Coronary artery (tissue), 2 donors: ENCODE measurements around the gene RNF20.

ENCODE experiments used
- DNase-seq: peaks from one replicate; pipeline ENCODE4 v3.0.0-alpha.2; 2017; ENCODE audit warnings: low spot score
- H3K27ac ChIP-seq, 2 donors: fragments of 200-600 bp; sonication (generic); one replicate each; pipeline ENCODE4 v1.5.1; 2016 to 2019
- H3K4me3 ChIP-seq: fragments of 200-600 bp; sonication (generic); 2 replicates; pipeline ENCODE4 v1.5.1; 2016; ENCODE audit warnings: mild to moderate bottlenecking, moderate library complexity
- TF ChIP-seq, protein P1 (sequence below): fragments of 200-600 bp; sonication (generic); IDR thresholded peaks from one replicate; pipeline ENCODE4 v1.5.1; 2019; ENCODE audit warnings: antibody characterized with exemption

Gene RNF20

DNA sequence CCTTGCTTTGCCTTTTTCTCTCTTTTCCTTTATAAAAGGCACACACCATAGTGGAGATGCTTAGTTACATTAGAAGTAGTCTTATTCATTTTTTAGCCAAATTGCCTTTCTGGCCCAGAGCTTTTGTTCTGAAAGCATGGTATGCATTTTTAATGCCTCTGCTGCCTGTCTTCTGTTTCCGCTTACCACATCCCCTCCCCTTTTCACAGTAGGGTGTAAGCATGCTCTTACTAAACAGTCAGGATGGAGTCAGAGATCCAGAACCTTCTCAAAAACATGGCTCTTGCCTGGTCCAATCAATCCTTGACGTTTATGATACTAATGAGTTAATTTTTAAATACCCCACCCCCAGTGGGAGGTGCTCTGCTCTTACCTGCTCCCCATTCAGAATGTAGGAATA is 38.7 kb downstream of the RNF20 start:
- DNase-seq: no peak
- Histone ChIP-seq H3K27ac (no peak overlapping the region), H3K4me3 (no peak overlapping the region)
- TF ChIP-seq, protein P1, sequence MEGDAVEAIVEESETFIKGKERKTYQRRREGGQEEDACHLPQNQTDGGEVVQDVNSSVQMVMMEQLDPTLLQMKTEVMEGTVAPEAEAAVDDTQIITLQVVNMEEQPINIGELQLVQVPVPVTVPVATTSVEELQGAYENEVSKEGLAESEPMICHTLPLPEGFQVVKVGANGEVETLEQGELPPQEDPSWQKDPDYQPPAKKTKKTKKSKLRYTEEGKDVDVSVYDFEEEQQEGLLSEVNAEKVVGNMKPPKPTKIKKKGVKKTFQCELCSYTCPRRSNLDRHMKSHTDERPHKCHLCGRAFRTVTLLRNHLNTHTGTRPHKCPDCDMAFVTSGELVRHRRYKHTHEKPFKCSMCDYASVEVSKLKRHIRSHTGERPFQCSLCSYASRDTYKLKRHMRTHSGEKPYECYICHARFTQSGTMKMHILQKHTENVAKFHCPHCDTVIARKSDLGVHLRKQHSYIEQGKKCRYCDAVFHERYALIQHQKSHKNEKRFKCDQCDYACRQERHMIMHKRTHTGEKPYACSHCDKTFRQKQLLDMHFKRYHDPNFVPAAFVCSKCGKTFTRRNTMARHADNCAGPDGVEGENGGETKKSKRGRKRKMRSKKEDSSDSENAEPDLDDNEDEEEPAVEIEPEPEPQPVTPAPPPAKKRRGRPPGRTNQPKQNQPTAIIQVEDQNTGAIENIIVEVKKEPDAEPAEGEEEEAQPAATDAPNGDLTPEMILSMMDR: no peak

DNA sequence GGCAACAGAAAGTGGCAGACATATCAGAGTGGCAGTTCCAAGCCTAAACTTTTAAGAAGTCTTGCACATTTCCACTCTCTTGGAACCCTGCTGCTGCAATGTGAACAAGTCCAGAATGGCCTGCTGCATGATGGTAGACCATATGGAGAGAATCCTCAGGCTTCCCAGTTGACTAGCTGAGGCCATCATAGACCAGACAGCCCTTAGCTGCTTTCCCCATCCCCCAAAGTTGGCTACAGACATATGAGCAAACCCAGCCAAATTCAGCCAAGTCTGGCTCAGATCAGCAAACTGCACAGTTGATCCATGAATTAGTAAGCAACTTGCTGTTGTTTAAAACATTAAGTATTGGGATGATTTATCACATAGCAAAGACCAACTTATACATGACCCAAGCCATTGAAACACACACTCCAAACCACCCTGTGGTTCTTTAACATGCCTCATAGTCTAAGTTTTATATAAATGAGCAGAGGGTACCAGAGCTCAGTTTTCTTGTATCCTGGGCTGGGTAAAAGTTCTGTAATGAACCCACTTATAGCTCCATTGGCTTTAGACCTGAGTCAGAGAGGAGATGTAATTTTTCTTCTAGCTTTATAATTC is 41.2 kb downstream of the RNF20 start:
- Histone ChIP-seq H3K4me3 (no peak overlapping the region), H3K27ac (no peak overlapping the region)
- TF ChIP-seq, protein P1: no peak
- no peak for DNase-seq

DNA sequence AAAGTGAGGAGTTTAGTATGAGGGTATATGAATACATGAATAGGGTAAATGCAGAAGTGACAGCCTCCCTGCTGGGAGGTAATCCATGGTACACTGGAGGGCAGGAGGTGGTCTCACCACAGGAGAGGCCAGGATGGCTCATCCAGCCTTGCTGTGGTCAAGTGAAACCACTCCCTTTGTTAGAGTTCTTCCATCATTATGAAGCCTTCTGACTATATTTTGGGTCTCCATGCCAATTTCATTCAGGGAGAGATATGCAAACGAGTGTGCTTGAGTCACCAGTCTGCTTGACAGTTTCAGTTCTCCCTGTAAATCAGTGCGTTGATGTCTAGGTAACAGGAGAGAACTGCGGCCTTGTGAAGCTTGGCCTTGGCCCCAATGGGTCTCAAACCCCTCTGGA is 44.7 kb downstream of the RNF20 start:
- TF ChIP-seq, protein P1: no peak
- no peak overlapping the region for H3K4me3 ChIP-seq
- DNase-seq: no peak
- H3K27ac ChIP-seq: no peak overlapping the region

DNA sequence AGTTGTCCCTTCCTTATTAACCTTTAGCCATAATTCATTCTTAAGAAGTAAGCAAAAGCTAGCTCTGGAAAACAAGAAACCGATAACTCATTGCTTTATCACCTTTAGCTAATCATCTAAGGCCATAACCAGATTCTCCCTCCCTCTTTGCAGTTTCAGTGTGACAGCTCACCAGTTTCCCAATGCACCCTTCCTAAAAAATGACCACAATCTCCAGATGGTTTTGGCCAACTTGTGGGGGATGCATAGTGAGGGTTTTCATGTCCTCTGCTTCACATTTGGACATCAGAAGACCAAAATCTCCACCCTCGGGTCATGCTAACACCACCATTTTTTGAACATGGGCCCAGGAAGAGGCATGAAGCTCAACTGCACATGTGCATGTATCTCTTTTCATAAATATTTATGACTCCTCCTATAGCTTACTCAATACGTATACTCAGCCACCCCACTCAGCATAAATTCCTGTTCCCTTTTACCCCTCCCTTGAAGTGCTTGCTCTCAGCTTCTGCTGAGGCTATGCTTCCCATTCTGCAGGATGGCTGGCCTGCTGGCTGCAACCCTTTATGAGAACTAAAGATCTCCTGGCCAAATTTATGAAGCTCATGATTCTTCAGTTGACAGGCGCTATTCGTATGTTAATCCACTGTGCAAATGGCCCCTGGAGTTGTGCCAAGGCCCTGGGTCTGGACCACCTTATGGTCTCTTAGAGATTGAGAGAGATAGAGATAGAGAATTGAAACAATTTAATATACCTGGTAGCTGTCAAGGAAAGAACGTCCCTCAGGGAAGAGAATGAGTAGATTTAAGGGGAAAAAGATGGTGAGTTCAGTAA is 46.3 kb downstream of the RNF20 start:
- H3K4me3 ChIP-seq: no peak overlapping the region
- H3K27ac ChIP-seq: no peak overlapping the region
- no peak for DNase-seq
- TF ChIP-seq, protein P1: no peak

DNA sequence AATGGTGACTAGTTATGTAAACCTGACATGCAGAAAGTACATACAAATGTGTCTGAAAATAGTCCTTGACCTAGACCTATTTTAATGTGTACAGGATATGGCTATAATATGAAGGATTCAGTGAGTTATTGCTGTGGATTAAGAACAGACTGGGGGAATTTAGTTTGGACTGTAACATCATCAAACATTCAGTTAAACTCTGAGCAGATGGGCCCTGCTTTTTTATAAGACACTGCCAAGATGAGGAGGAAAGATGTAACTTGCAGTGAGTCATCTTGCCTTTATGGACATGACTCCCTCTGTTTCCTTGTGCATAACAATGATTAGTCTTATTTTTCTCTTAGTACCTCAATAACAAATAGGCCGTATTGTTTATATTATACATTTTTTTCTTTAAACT is 48.9 kb downstream of the RNF20 start:
- TF ChIP-seq, protein P1: no peak
- no peak for DNase-seq
- Histone ChIP-seq H3K4me3 (no peak overlapping the region), H3K27ac (no peak overlapping the region)

DNA sequence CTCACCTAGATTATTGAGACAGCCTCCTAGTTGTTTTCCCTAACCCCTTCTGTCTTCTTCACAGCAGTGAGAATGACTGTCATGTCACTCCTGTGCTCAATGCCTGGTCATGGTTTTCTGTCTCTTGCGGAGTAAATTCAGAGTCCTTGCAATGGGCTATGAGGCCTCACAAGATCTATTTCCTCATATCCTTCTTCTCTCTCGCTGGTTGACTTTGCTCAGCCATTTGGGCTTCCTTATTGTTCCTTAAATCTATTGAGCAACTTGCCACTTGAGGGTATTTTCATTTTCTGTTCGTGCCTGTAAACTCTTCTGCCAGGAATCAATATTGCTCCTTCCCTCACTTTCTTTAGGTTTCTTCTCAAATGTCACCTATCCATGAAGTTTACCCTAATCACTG is 52.1 kb downstream of the RNF20 start:
- H3K27ac ChIP-seq: peak overlapping the region in 1 of 2 donors; percentile 24
- H3K4me3 ChIP-seq: no peak overlapping the region
- TF ChIP-seq, protein P1: no peak
- no peak for DNase-seq

DNA sequence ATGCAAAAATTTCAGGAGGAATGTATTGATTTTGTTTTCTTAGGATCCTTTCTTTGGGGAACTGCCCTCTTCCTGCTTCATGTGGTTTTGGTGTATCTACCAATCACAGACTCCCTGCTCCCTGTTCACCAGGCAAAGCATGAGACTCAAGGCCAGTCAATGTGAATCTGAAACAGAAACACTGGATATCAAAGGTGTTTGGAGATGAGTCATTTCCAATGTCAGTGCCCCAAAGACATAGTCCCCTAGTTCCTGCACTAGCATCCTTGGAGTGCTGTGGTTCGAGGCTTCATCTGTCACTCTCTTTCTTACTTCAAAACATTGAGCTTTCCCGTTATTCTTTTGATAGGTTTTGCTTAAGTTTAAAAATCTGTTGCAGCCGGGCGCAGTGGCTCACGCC is 53.0 kb downstream of the RNF20 start:
- Histone ChIP-seq H3K27ac (no peak overlapping the region), H3K4me3 (no peak overlapping the region)
- TF ChIP-seq, protein P1: no peak
- DNase-seq: no peak
